ENCODE measurements around the gene LUC7L3.

DNA sequence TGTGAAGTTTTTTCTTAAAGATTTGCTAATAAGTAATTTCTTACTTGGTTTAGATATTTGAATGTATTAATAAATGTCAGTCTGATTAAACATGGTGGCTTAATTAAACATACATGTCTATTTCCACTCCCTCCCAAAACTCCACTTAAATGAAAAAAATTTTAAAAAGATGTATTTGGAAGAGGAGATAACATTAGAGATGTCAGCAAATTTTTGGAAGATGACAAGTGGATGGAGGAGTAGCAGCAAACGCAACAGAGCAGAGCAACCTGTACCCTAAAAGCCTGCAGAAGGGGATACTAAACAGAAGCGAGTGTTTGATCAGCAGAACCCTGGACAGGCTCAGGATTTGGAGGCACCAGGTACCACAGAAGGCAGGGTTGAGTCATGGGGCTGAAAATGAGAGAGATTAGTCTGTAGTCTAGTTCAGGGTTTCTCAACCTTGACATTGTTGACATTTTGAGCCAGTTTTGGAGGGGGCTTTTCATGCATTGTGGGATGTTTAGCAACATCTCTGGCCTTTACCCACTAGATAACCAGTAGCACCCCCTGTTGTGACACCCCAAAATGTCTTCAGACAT, 17.8 kb downstream of the LUC7L3 start:
- no peak for TF ChIP-seq CTCF (IDR thresholded peaks at IDR 0.05 in 2 of 3, conservative IDR thresholded peaks at IDR 0.05 in 1 of 3; ENCODE audit: borderline replicate concordance in 1 of 3, insufficient read depth in 1 of 3, low read depth in 2 of 3, low read length in 2 of 3)
- no peak for TF ChIP-seq POLR2A (IDR thresholded peaks at IDR 0.05; ENCODE audit: borderline replicate concordance, extremely low read depth, insufficient read depth, insufficient read length)
- TF ChIP-seq YY1 (IDR thresholded peaks at IDR 0.05; ENCODE audit: extremely low read depth, insufficient replicate concordance, low read depth, low read length): no peak
- no peak for TF ChIP-seq SP1 (IDR thresholded peaks at IDR 0.05; ENCODE audit: low read depth)
- no peak for TF ChIP-seq ZFX (IDR thresholded peaks at IDR 0.05)
- no peak for TF ChIP-seq EZH2 (IDR thresholded peaks at IDR 0.05)
- TF ChIP-seq, protein P1, sequence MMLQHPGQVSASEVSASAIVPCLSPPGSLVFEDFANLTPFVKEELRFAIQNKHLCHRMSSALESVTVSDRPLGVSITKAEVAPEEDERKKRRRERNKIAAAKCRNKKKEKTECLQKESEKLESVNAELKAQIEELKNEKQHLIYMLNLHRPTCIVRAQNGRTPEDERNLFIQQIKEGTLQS (IDR thresholded peaks at IDR 0.05): no peak
